HL-60 (cell line): ENCODE results near the gene SERINC2.

ENCODE experiments used
- DNase-seq, 2 experiments: peaks; one replicate each; pipeline ENCODE4 v3.0.0-alpha.2; 2010 to 2020; ENCODE audit warnings: low read depth in 1 of 2, low spot score in 1 of 2
- H3K27ac ChIP-seq: fragments of 250-450 bp; sonication (Bioruptor Pico); replicated peaks from 2 replicates; pipeline ENCODE4 v1.5.1; 2020; ENCODE audit warnings: mild to moderate bottlenecking, moderate library complexity
- H3K27me3 ChIP-seq: fragments of 250-450 bp; sonication (Bioruptor Pico); 2 replicates; pipeline ENCODE4 v1.5.1; 2021; ENCODE audit warnings: mild to moderate bottlenecking, moderate library complexity; ENCODE audit not compliant: insufficient read depth, poor library complexity, severe bottlenecking
- H3K4me3 ChIP-seq: replicated peaks from 2 replicates; pipeline ENCODE4 v1.5.1; 2011; ENCODE audit warnings: mild to moderate bottlenecking, control low read depth, low read length; ENCODE audit not compliant: insufficient read depth
- GABPA ChIP-seq: IDR thresholded peaks from 2 replicates; pipeline ENCODE4 v1.6.1; 2012; ENCODE audit warnings: low read depth
- POLR2AphosphoS5 ChIP-seq: IDR thresholded peaks from 2 replicates; pipeline ENCODE4 v1.6.1; 2012; ENCODE audit warnings: low read depth
- SPI1 ChIP-seq: IDR thresholded peaks from 2 replicates; pipeline ENCODE4 v1.6.1; 2012; ENCODE audit warnings: low read depth, mild to moderate bottlenecking, borderline replicate concordance
- TF ChIP-seq, protein P1 (sequence below): IDR thresholded peaks from 2 replicates; pipeline ENCODE4 v1.6.1; 2012; ENCODE audit warnings: low read depth; ENCODE audit not compliant: insufficient replicate concordance
- TF ChIP-seq, protein P2 (sequence below): IDR thresholded peaks from one replicate; pipeline ENCODE4 v1.5.1; 2011; ENCODE audit warnings: low read length, control low read depth, inconsistent platforms; ENCODE audit not compliant: insufficient read depth

The SERINC2 gene

DNA sequence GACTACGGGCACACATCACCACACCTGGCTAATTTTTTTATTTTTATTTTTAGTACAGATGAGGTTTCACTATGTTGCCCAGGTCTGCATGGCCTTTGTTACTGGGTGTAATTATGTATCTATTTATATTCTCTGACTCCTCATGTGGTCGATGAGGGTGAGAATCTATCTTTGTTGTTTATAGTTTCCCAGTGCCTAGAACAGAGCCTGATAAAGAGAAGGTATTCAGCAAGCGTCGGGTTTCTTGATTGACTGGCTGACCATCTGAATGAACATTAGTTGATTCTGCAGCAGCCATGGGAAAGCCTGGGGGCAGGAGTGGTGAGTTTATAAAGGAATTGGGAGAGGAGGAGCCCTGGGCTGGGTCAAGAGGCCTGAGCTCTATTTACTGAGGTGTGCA is 28.5 kb downstream of the SERINC2 start:
- DNase-seq = no peak
- no peak overlapping the region for H3K27ac ChIP-seq
- no peaks in the 10 kb centered on the region for H3K27me3 ChIP-seq
- no peak overlapping the region for H3K4me3 ChIP-seq
- TF ChIP-seq SPI1 (no peak), POLR2AphosphoS5 (no peak), GABPA (no peak)
- TF ChIP-seq, protein P1, sequence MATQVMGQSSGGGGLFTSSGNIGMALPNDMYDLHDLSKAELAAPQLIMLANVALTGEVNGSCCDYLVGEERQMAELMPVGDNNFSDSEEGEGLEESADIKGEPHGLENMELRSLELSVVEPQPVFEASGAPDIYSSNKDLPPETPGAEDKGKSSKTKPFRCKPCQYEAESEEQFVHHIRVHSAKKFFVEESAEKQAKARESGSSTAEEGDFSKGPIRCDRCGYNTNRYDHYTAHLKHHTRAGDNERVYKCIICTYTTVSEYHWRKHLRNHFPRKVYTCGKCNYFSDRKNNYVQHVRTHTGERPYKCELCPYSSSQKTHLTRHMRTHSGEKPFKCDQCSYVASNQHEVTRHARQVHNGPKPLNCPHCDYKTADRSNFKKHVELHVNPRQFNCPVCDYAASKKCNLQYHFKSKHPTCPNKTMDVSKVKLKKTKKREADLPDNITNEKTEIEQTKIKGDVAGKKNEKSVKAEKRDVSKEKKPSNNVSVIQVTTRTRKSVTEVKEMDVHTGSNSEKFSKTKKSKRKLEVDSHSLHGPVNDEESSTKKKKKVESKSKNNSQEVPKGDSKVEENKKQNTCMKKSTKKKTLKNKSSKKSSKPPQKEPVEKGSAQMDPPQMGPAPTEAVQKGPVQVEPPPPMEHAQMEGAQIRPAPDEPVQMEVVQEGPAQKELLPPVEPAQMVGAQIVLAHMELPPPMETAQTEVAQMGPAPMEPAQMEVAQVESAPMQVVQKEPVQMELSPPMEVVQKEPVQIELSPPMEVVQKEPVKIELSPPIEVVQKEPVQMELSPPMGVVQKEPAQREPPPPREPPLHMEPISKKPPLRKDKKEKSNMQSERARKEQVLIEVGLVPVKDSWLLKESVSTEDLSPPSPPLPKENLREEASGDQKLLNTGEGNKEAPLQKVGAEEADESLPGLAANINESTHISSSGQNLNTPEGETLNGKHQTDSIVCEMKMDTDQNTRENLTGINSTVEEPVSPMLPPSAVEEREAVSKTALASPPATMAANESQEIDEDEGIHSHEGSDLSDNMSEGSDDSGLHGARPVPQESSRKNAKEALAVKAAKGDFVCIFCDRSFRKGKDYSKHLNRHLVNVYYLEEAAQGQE = no peak
- TF ChIP-seq, protein P2, sequence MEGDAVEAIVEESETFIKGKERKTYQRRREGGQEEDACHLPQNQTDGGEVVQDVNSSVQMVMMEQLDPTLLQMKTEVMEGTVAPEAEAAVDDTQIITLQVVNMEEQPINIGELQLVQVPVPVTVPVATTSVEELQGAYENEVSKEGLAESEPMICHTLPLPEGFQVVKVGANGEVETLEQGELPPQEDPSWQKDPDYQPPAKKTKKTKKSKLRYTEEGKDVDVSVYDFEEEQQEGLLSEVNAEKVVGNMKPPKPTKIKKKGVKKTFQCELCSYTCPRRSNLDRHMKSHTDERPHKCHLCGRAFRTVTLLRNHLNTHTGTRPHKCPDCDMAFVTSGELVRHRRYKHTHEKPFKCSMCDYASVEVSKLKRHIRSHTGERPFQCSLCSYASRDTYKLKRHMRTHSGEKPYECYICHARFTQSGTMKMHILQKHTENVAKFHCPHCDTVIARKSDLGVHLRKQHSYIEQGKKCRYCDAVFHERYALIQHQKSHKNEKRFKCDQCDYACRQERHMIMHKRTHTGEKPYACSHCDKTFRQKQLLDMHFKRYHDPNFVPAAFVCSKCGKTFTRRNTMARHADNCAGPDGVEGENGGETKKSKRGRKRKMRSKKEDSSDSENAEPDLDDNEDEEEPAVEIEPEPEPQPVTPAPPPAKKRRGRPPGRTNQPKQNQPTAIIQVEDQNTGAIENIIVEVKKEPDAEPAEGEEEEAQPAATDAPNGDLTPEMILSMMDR = no peak

DNA sequence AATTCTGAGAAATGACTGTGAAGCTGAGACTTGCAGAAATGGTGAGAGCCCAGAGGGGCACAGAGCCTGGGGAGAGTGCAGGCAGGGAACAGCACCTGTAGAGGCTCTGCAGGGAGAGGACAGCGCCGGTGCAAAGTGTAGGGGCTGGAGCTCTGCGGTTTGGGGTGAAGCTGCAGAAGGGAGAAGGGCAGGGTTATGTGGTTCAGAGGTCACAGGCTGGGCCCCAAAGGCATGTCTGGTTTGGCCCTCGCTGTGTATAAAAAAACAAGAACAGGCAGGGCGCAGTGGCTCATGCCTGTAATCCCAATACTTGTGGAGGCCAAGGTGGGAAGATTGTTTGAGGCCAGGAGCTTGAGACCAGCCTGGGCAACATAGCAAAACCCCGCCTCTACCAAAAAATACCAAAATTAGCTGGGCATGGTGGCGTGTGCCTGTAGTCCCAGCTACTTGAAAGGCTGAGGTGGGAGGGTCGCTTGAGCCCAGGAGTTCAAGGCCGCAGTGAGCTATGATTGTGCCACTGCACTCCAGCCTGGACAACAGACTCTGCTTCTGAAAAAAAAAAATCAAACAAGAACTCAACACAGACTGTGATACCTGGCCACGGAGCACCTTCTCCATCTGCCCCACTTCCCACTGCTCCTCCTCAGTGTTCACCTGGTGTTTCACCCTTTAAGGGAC is 29.1 kb downstream of the SERINC2 start:
- Histone ChIP-seq H3K27me3 (no peaks in the 10 kb centered on the region), H3K27ac (no peak overlapping the region), H3K4me3 (no peak overlapping the region)
- DNase-seq = no peak
- TF ChIP-seq POLR2AphosphoS5 = no peak
- TF ChIP-seq, protein P1 = no peak
- TF ChIP-seq SPI1 = no peak
- TF ChIP-seq GABPA = no peak
- TF ChIP-seq, protein P2 = no peak

DNA sequence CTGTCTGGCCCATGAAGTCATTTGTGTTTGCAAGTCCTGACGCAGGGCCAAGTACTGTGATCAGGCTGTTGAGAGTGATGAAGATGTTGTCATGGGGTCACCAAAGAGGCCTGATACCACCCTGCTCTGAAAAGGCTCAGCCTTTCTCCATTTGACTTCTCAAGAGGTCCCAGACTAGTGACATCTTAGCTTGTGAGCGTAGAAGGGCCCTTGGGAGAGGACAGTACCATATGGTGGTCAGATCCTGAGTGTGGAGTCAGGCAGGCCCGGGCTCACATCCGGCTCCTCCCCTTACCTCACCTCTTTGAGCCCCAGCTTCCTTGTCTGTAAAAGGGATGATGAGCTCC is 29.6 kb downstream of the SERINC2 start:
- no peak for DNase-seq
- no peak overlapping the region for H3K4me3 ChIP-seq
- H3K27me3 ChIP-seq = no peaks in the 10 kb centered on the region
- H3K27ac ChIP-seq = no peak overlapping the region
- no peak for TF ChIP-seq SPI1
- TF ChIP-seq, protein P2 = no peak
- TF ChIP-seq, protein P1 = no peak
- TF ChIP-seq POLR2AphosphoS5 = no peak
- TF ChIP-seq GABPA = no peak
